ENCODE data around the gene BMPR1B.

The BMPR1B gene

GRCh38 chr4:95017305-95018064, 259.7 kb downstream of the BMPR1B start:
- H2AFZ ChIP-seq (ENCODE audit: low read depth, low read length): no peak overlapping the region
- H3K36me3 ChIP-seq (ENCODE audit: insufficient read depth, low read length): no peaks in the 10 kb centered on the region
- H3K4me3 ChIP-seq (ENCODE audit: low read length): no peak overlapping the region
- no peaks in the 10 kb centered on the region for H3K27me3 ChIP-seq (ENCODE audit: insufficient read depth, low read length)
- peaks cover 2% of the 10 kb centered on the region for H3K4me1 ChIP-seq (ENCODE audit: insufficient read depth, low read length)
- no peaks in the 10 kb centered on the region for H3K9me3 ChIP-seq (ENCODE audit: low read length)

GRCh38 chr4:95018785-95019184, 261.0 kb downstream of the BMPR1B start:
- Histone ChIP-seq H2AFZ (ENCODE audit: low read depth, low read length) (no peak overlapping the region), H3K36me3 (ENCODE audit: insufficient read depth, low read length) (no peaks in the 10 kb centered on the region), H3K4me3 (ENCODE audit: low read length) (no peak overlapping the region), H3K4me1 (ENCODE audit: insufficient read depth, low read length) (no peaks in the 10 kb centered on the region), H3K9me3 (ENCODE audit: low read length) (no peaks in the 10 kb centered on the region), H3K27me3 (ENCODE audit: insufficient read depth, low read length) (no peaks in the 10 kb centered on the region)

GRCh38 chr4:95020521-95020920, 262.8 kb downstream of the BMPR1B start:
- H2AFZ ChIP-seq (ENCODE audit: low read depth, low read length): no peak overlapping the region
- H3K4me1 ChIP-seq (ENCODE audit: insufficient read depth, low read length): no peaks in the 10 kb centered on the region
- no peaks in the 10 kb centered on the region for H3K27me3 ChIP-seq (ENCODE audit: insufficient read depth, low read length)
- H3K36me3 ChIP-seq (ENCODE audit: insufficient read depth, low read length): no peaks in the 10 kb centered on the region
- H3K4me3 ChIP-seq (ENCODE audit: low read length): no peak overlapping the region
- H3K9me3 ChIP-seq (ENCODE audit: low read length): no peaks in the 10 kb centered on the region

GRCh38 chr4:95021099-95021498, 263.3 kb downstream of the BMPR1B start:
- Histone ChIP-seq H3K27me3 (ENCODE audit: insufficient read depth, low read length) (no peaks in the 10 kb centered on the region), H3K4me1 (ENCODE audit: insufficient read depth, low read length) (no peaks in the 10 kb centered on the region), H3K36me3 (ENCODE audit: insufficient read depth, low read length) (no peaks in the 10 kb centered on the region), H2AFZ (ENCODE audit: low read depth, low read length) (no peak overlapping the region), H3K9me3 (ENCODE audit: low read length) (no peaks in the 10 kb centered on the region), H3K4me3 (ENCODE audit: low read length) (no peak overlapping the region)

GRCh38 chr4:95023110-95023509, 265.4 kb downstream of the BMPR1B start:
- Histone ChIP-seq H3K4me3 (ENCODE audit: low read length) (no peak overlapping the region), H3K36me3 (ENCODE audit: insufficient read depth, low read length) (no peaks in the 10 kb centered on the region), H3K9me3 (ENCODE audit: low read length) (no peaks in the 10 kb centered on the region), H2AFZ (ENCODE audit: low read depth, low read length) (no peak overlapping the region), H3K27me3 (ENCODE audit: insufficient read depth, low read length) (no peaks in the 10 kb centered on the region), H3K4me1 (ENCODE audit: insufficient read depth, low read length) (peaks cover 16% of the 10 kb centered on the region)

GRCh38 chr4:95027905-95028618, 270.3 kb downstream of the BMPR1B start:
- H3K4me1 ChIP-seq (ENCODE audit: insufficient read depth, low read length): peaks cover 21% of the 10 kb centered on the region
- H3K36me3 ChIP-seq (ENCODE audit: insufficient read depth, low read length): peaks cover 3% of the 10 kb centered on the region
- peaks cover 7% of the 10 kb centered on the region for H3K9me3 ChIP-seq (ENCODE audit: low read length)
- H2AFZ ChIP-seq (ENCODE audit: low read depth, low read length): no peak overlapping the region
- H3K27me3 ChIP-seq (ENCODE audit: insufficient read depth, low read length): no peaks in the 10 kb centered on the region
- H3K4me3 ChIP-seq (ENCODE audit: low read length): no peak overlapping the region

GRCh38 chr4:95038791-95039190, 281.0 kb downstream of the BMPR1B start:
- Histone ChIP-seq H3K4me1 (ENCODE audit: insufficient read depth, low read length) (peaks cover 20% of the 10 kb centered on the region), H3K9me3 (ENCODE audit: low read length) (peaks cover 6% of the 10 kb centered on the region), H3K4me3 (ENCODE audit: low read length) (no peak overlapping the region), H2AFZ (ENCODE audit: low read depth, low read length) (no peak overlapping the region), H3K36me3 (ENCODE audit: insufficient read depth, low read length) (no peaks in the 10 kb centered on the region), H3K27me3 (ENCODE audit: insufficient read depth, low read length) (no peaks in the 10 kb centered on the region)

- Histone ChIP-seq H3K9me3 (ENCODE audit: low read length) (no peaks in the 10 kb centered on the region), H3K36me3 (ENCODE audit: insufficient read depth, low read length) (no peaks in the 10 kb centered on the region), H3K4me1 (ENCODE audit: insufficient read depth, low read length) (peaks cover 38% of the 10 kb centered on the region), H3K27me3 (ENCODE audit: insufficient read depth, low read length) (no peaks in the 10 kb centered on the region), H3K4me3 (ENCODE audit: low read length) (no peak overlapping the region), H2AFZ (ENCODE audit: low read depth, low read length) (no peak overlapping the region)
These were observed 286.6 kb downstream of the BMPR1B start for GRCh38 chr4:95044324-95044837.

GRCh38 chr4:95045429-95045828, 287.7 kb downstream of the BMPR1B start:
- no peaks in the 10 kb centered on the region for H3K36me3 ChIP-seq (ENCODE audit: insufficient read depth, low read length)
- no peaks in the 10 kb centered on the region for H3K27me3 ChIP-seq (ENCODE audit: insufficient read depth, low read length)
- no peak overlapping the region for H2AFZ ChIP-seq (ENCODE audit: low read depth, low read length)
- peaks cover 48% of the 10 kb centered on the region for H3K4me1 ChIP-seq (ENCODE audit: insufficient read depth, low read length)
- H3K4me3 ChIP-seq (ENCODE audit: low read length): no peak overlapping the region
- no peaks in the 10 kb centered on the region for H3K9me3 ChIP-seq (ENCODE audit: low read length)

- Histone ChIP-seq H2AFZ (ENCODE audit: low read depth, low read length) (no peak overlapping the region), H3K36me3 (ENCODE audit: insufficient read depth, low read length) (no peaks in the 10 kb centered on the region), H3K9me3 (ENCODE audit: low read length) (no peaks in the 10 kb centered on the region), H3K4me1 (ENCODE audit: insufficient read depth, low read length) (peaks cover 61% of the 10 kb centered on the region), H3K27me3 (ENCODE audit: insufficient read depth, low read length) (no peaks in the 10 kb centered on the region), H3K4me3 (ENCODE audit: low read length) (no peak overlapping the region)
These were observed 290.5 kb downstream of the BMPR1B start for GRCh38 chr4:95048296-95048695.

GRCh38 chr4:95049551-95050233, 291.9 kb downstream of the BMPR1B start:
- no peaks in the 10 kb centered on the region for H3K36me3 ChIP-seq (ENCODE audit: insufficient read depth, low read length)
- H3K4me1 ChIP-seq (ENCODE audit: insufficient read depth, low read length): peaks cover 65% of the 10 kb centered on the region
- H3K27me3 ChIP-seq (ENCODE audit: insufficient read depth, low read length): no peaks in the 10 kb centered on the region
- no peaks in the 10 kb centered on the region for H3K9me3 ChIP-seq (ENCODE audit: low read length)
- no peak overlapping the region for H2AFZ ChIP-seq (ENCODE audit: low read depth, low read length)
- H3K4me3 ChIP-seq (ENCODE audit: low read length): no peak overlapping the region

GRCh38 chr4:95050980-95051701, 293.4 kb downstream of the BMPR1B start:
- peak overlapping the region; percentile 91 for H3K4me3 ChIP-seq (ENCODE audit: low read length)
- H3K36me3 ChIP-seq (ENCODE audit: insufficient read depth, low read length): no peaks in the 10 kb centered on the region
- no peaks in the 10 kb centered on the region for H3K27me3 ChIP-seq (ENCODE audit: insufficient read depth, low read length)
- no peaks in the 10 kb centered on the region for H3K9me3 ChIP-seq (ENCODE audit: low read length)
- H3K4me1 ChIP-seq (ENCODE audit: insufficient read depth, low read length): peaks cover 64% of the 10 kb centered on the region
- no peak overlapping the region for H2AFZ ChIP-seq (ENCODE audit: low read depth, low read length)

- peak overlapping the region; percentile 91 for H3K4me3 ChIP-seq (ENCODE audit: low read length)
- peaks cover 63% of the 10 kb centered on the region for H3K4me1 ChIP-seq (ENCODE audit: insufficient read depth, low read length)
These were observed 293.9 kb downstream of the BMPR1B start for GRCh38 chr4:95051702-95052020.

More at GRCh38 chr4:95051702-95052020, 293.9 kb downstream of the BMPR1B start:
- Histone ChIP-seq H3K27me3 (ENCODE audit: insufficient read depth, low read length) (no peaks in the 10 kb centered on the region), H3K36me3 (ENCODE audit: insufficient read depth, low read length) (no peaks in the 10 kb centered on the region), H3K9me3 (ENCODE audit: low read length) (no peaks in the 10 kb centered on the region), H2AFZ (ENCODE audit: low read depth, low read length) (no peak overlapping the region)

All from neuron (in vitro differentiated cells).